Adrenal gland (tissue), 12 donors: ENCODE data around the gene RBM23. TPM values are rescaled to one million over a fixed set of nuclear protein-coding genes. Genes with fewer than 3 reads are reported as not detected.

Experiments used
- DNase-seq, 7 donors: peaks; one replicate each; pipeline ENCODE4 v3.0.0-alpha.2; 2019 to 2020
- H3K27ac ChIP-seq, 5 donors: fragments of 200-600 bp; sonication (generic) in 4 of 5; 1 replicate in 3 of 5; 2 replicates in 2 of 5; pipeline versions ENCODE4 v1.5.1 to v1.8.0; 2016 to 2020; ENCODE audit warnings: mild to moderate bottlenecking in 1 of 5
- H3K27me3 ChIP-seq: fragments of 200-600 bp; 2 replicates; pipeline ENCODE4 v1.8.0; 2021
- H3K36me3 ChIP-seq, 2 donors: fragments of 200-600 bp; replicated peaks in 1 of 2; 1 replicate in 1 of 2; 2 replicates in 1 of 2; pipeline versions ENCODE4 v1.5.1 to v1.8.0; 2018 to 2022
- H3K4me1 ChIP-seq, 2 donors: fragments of 200-600 bp; replicated peaks in 1 of 2; 1 replicate in 1 of 2; 2 replicates in 1 of 2; pipeline versions ENCODE4 v1.5.1 to v1.8.0; 2018 to 2021
- H3K4me3 ChIP-seq, 4 donors: fragments of 200-600 bp; sonication (generic) in 3 of 4; one replicate each; pipeline ENCODE4 v1.5.1; 2016 to 2018
- H3K9me3 ChIP-seq, 3 donors: fragments of 200-600 bp; sonication (generic) in 1 of 3; replicated peaks in 1 of 3; 1 replicate in 2 of 3; 2 replicates in 1 of 3; pipeline versions ENCODE4 v1.5.1 to v1.8.0; 2016 to 2021
- CTCF ChIP-seq, 6 experiments: fragments of 450-650 bp in 4 of 6; fragments of 200-600 bp in 2 of 6; sonication (generic) in 1 of 6; IDR thresholded peaks; 1 replicate in 5 of 6; 2 replicates in 1 of 6; pipeline versions ENCODE4 v1.5.1 to v1.8.0; 2016 to 2021; ENCODE audit warnings: antibody characterized with exemption in 6 of 6, mild to moderate bottlenecking in 2 of 6, moderate library complexity in 1 of 6
- POLR2A ChIP-seq, 2 donors: fragments of 450-650 bp; IDR thresholded peaks; one replicate each; pipeline ENCODE4 v1.6.1; 2017; ENCODE audit warnings: antibody characterized with exemption in 2 of 2, mild to moderate bottlenecking in 2 of 2, moderate library complexity in 1 of 2
- WGBS, 4 donors: extraction: QIAGEN DNeasy Blood & Tissue Kit in 2 of 4; methylation state at CpG; one replicate each; pipeline versions ENCODE4 v1.1.5 to v1.1.7; 2013 to 2017; 5-methylcytosine and 5-hydroxymethylcytosine counted together
- intact Hi-C, 2 donors: fragments of 100-400 bp; cut with DNase I; formaldehyde crosslinking; loops; one replicate each; pipeline versions ENCODE4 v1.14.1 to v1.15.0; 2022 to 2023
- polyA plus RNA-seq, 3 donors: library from polyadenylated mRNA; stranded (reverse); fragments of 200-250 nt in 2 of 3; fragments of 350-450 nt in 1 of 3; fragmentation: Illumina TruSeq in 1 of 3; extraction: RNeasy Lipid Tissue Mini Kit (QIAGEN cat#74804) in 1 of 3; gene quantifications; one replicate each; pipeline ENCODE4 v1.2.3, GENCODE V29; 2013 to 2014
- total RNA-seq, 9 donors: library from RNA; depleted of rRNA in 4 of 9; stranded (reverse); fragments of >200 nt in 4 of 9; fragments of 120-200 nt in 1 of 9; fragmentation: NEBNext Ultra II Directional in 1 of 9; extraction: Animal tissue kit (Norgen Biotek cat#: 25700) in 1 of 9; gene quantifications; one replicate each; pipeline versions ENCODE4 v1.1.0 to v1.2.4, GENCODE V29; 2013 to 2023
- donor health status: healthy with polysubstance abuse.
- donor health status: Bipolar disorder and iron deficiency.
- donor health status: DM: yes; HTN: yes; CAD: no.
- donor health status: DM: no; HTN: no; CAD: no.
- donor health status: DM: no; HTN: no; CAD: no.
- donor health status: DM: yes; HTN: yes; CAD: no.

Gene RBM23
- total and polyA plus RNA-seq, 12 donors: 39.5 to 1,877 (median 80.1) TPM

DNA sequence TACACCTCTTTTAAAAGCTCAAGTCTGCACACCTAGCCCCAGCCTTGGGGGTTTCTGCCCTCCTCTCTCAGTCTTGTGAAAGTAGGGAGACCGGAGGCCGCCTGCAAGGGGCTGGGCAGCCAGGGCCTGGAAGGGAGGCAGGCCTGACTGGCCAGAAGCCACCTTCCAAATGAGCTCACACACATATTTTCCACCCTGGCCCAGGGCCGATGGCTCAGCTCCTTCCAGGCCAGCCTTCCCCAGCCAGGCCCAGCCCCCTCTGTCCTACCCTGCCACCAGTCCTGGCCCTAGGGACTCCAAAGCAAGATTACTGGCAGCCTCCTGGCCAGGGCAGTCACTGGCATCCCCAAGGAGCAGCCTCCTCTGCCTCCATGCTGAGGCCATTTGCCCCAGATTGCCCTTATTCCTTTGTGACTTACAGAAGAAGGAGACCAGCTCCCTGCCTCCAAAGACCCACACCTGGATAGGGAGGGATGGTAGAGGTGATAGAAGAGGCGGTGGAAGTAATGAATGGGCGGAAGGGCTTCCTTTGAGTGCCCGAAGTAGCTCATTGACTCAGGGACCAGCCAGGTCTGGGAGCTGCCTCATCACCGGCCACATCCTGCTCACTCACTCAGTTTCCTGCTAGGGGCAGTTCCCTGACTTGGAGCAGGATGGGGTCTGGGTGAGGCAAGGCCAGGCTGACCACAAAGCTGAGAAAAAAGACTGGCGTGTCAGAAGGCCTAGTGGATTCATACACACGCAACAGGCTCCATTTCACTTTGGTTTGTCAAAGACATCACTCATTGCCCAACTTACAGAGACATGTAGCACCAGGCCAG lies 67.8 kb downstream of the RBM23 start:
- Histone ChIP-seq H3K27me3 (no peaks in the 10 kb centered on the region), H3K9me3 (no peaks in the 10 kb centered on the region), H3K4me1 (peaks cover 5 to 54% of the 10 kb centered on the region in 2 donors), H3K36me3 (peaks cover 0 to 7% of the 10 kb centered on the region in 2 donors), H3K27ac (peak overlapping the region; percentile 31 to 84 (median 33)), H3K4me3 (no peak overlapping the region)
- peak; percentile 82 to 95 (median 93) for DNase-seq
- TF ChIP-seq CTCF (IDR thresholded peaks at IDR 0.05): no peak
- no peak for TF ChIP-seq POLR2A (IDR thresholded peaks at IDR 0.05)
- intact Hi-C loops: loop anchor here in 1 of 2 donors (5.0 to 10.0 kb wide), 2 partner anchors 76 to 299 kb away; no protein-coding TSS in a partner anchor
- 48 to 71% (median 61%) methylated on average over 5 to 9 of the region's 9 CpGs for WGBS, 4 donors

DNA sequence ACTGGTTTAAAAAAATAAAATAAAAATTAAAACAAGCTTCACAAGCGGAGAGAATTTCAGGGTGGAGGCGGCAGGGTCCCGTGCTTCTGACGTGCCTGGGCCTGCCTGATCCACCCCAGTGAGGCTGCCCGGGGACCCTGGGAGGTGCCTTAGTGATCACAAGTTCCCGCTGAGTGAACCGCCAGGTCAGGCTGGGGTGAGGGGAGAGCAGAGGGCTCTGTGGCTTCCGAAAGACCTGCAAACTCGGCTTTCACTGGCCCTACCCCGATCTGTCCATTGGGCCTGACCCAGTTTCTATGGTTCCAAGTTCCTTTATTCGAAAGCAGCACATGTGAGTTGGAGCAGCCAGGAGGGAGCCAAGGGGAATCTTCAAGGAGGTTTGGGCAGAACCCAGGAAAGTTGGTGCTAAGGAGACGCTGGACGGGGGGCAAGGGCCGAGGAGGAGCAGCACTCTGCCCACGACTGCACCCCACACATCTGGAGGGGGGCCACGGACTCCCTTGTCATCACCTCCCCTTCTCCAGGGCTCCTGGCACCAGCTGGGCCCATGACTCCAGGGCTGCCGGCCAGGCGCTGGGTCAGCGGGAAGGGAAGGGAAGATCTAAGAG lies 69.6 kb downstream of the RBM23 start:
- TF ChIP-seq CTCF (IDR thresholded peaks at IDR 0.05) (no peak), POLR2A (IDR thresholded peaks at IDR 0.05) (no peak)
- Histone ChIP-seq H3K4me3 (no peak overlapping the region), H3K9me3 (no peaks in the 10 kb centered on the region), H3K36me3 (peaks cover 0 to 26% of the 10 kb centered on the region in 2 donors), H3K27me3 (no peaks in the 10 kb centered on the region), H3K4me1 (peaks cover 5 to 54% of the 10 kb centered on the region in 2 donors), H3K27ac (peak overlapping the region in 3 of 5 donors; percentile 37 to 84 (median 76))
- intact Hi-C loops: no loop called here
- peak in 4 of 7 donors; percentile 29 to 49 (median 36) for DNase-seq
- whole genome bisulfite sequencing, 4 donors: 68 to 82% (median 74%) methylated on average over 10 to 19 of the region's 19 CpGs

DNA sequence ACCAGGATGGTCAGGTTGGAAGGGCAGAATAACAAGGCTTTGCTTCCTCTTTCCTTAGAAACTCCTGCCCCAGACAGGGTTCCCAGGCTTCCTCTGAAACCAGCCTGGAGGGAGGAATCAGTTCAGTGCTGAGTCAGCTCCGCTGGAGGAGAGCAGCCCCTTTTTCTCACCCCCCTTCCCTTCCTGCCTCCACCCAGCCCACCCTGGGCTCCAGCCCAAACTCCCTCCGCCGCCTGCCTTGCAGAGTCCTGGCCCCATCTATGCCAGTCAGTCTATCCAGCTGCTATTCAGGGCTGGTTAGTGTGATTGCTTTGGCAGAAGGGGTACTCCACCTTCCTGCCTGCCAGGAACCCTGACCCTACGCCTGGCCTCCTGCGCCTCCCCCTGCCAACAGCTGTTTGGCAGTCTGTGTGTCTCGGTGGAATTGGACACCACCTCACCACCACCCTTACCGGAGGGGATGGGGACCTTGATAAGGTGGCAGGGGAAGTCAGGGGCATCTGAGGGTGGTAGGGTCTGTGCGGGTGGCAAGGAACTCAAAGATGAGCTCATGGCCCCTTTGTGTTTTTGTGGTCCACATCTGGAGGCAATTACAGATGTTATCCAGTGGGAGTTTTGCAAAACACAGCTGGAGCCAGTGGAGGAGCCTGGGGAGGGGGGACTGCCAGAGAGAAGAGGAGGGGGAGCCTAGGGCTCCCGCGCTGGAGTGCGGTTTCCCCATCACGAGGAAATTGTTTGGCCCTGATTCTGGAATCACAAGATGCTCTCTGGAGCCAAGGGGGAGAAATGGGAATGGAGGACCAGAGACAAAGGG lies 70.4 kb downstream of the RBM23 start:
- WGBS, 4 donors: 25 to 43% (median 35%) methylated on average over 12 of the region's 12 CpGs
- intact Hi-C loops: no loop called here
- Histone ChIP-seq H3K27ac (peak overlapping the region in 2 of 5 donors; percentile 76 to 84), H3K36me3 (peaks cover 0 to 33% of the 10 kb centered on the region in 2 donors), H3K9me3 (no peaks in the 10 kb centered on the region), H3K27me3 (no peaks in the 10 kb centered on the region), H3K4me3 (no peak overlapping the region), H3K4me1 (peaks cover 5 to 53% of the 10 kb centered on the region in 2 donors)
- TF ChIP-seq POLR2A (IDR thresholded peaks at IDR 0.05) (no peak), CTCF (IDR thresholded peaks at IDR 0.05) (no peak)
- DNase-seq: peak in 5 of 7 donors; percentile 34 to 61 (median 51)
